Retinal pigment epithelial cell (primary cell): Measurements from ENCODE around the gene C2orf68.
"Not testable (repeated sequence)": the region's sequence is repeated elsewhere in the genome, so short reads cannot be mapped to it uniquely, and the experiment has no call there.

ENCODE experiments used
- DNase-seq: peaks from one replicate; pipeline ENCODE4 v3.0.0-alpha.2; 2010; ENCODE audit warnings: low read depth
- H3K4me3 ChIP-seq: 2 replicates; pipeline ENCODE4 v1.5.1; 2011; ENCODE audit warnings: mild to moderate bottlenecking, low read length, control low read depth, moderate library complexity
- TF ChIP-seq, protein P1 (sequence below): conservative IDR thresholded peaks from 2 replicates; pipeline ENCODE4 v1.5.1; 2011; ENCODE audit warnings: low read depth, low read length, control low read depth, inconsistent platforms

The C2orf68 gene

DNA sequence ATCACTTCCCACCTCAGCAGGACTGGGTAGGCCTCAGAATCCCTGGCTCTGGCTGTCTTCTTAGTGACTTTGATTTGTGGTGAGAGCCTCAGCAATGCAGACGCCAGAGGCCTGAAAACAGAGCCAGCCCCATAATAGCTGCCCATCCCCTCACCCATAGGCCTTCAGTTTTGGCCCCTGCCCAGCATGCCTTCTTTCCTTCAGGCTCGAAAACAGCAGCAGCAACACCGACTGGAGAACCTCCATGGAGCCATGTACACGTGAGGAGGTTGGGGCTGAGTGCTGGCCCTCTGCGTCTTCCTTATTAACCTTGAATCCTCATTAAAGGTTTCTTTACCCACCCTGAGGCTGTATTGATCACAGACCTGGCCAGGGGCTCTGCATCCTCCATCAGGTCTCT, 14.6 kb downstream of the C2orf68 start:
- DNase-seq: no peak
- no peak overlapping the region for H3K4me3 ChIP-seq
- TF ChIP-seq, protein P1, sequence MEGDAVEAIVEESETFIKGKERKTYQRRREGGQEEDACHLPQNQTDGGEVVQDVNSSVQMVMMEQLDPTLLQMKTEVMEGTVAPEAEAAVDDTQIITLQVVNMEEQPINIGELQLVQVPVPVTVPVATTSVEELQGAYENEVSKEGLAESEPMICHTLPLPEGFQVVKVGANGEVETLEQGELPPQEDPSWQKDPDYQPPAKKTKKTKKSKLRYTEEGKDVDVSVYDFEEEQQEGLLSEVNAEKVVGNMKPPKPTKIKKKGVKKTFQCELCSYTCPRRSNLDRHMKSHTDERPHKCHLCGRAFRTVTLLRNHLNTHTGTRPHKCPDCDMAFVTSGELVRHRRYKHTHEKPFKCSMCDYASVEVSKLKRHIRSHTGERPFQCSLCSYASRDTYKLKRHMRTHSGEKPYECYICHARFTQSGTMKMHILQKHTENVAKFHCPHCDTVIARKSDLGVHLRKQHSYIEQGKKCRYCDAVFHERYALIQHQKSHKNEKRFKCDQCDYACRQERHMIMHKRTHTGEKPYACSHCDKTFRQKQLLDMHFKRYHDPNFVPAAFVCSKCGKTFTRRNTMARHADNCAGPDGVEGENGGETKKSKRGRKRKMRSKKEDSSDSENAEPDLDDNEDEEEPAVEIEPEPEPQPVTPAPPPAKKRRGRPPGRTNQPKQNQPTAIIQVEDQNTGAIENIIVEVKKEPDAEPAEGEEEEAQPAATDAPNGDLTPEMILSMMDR: no peak

DNA sequence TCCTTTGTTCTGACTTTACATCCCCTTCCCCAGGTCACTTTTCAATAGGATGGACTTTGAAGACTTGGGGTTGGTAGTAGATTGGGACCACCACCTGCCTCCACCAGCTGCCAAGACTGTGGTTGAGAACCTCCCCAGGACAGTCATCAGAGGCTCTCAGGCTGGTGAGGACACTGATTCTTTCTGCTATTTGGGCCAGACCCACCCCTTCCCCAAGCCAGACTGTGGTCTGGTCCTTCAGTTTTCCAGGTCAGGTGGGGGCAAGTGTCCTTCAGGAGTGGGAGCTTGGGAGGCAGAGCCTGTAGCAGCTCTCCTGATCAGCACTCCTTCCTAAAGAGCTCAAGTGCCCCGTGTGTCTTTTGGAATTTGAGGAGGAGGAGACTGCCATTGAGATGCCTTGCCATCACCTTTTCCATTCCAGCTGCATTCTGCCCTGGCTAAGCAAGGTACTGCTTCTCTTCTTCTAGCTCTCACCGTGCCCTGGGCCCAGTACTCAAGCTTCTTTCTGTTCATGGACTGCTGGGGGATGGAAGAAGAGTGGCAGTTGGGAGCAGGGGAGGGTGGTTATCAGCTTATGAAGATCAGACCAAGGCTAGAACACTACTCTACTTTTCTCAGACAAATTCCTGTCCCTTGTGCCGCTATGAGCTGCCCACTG, 15.3 kb downstream of the C2orf68 start:
- TF ChIP-seq, protein P1: no peak
- peak overlapping the region; percentile 97 for H3K4me3 ChIP-seq
- no peak for DNase-seq

DNA sequence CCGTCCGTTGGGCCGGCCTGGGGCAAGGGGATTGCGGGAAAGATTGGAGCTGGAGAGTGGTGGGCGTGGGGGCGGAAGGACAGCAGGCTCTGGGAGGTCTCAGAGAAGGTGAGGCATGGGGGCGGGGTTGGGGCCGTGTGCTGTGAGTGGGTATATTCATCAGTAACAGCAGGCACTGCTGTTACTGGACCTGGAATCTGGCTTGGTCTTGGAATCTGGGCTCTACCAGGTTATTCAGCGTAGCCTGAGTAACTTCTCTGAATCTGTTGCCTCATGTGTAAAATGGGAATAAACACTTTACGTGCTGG, 15.9 kb downstream of the C2orf68 start:
- TF ChIP-seq, protein P1: no peak

DNA sequence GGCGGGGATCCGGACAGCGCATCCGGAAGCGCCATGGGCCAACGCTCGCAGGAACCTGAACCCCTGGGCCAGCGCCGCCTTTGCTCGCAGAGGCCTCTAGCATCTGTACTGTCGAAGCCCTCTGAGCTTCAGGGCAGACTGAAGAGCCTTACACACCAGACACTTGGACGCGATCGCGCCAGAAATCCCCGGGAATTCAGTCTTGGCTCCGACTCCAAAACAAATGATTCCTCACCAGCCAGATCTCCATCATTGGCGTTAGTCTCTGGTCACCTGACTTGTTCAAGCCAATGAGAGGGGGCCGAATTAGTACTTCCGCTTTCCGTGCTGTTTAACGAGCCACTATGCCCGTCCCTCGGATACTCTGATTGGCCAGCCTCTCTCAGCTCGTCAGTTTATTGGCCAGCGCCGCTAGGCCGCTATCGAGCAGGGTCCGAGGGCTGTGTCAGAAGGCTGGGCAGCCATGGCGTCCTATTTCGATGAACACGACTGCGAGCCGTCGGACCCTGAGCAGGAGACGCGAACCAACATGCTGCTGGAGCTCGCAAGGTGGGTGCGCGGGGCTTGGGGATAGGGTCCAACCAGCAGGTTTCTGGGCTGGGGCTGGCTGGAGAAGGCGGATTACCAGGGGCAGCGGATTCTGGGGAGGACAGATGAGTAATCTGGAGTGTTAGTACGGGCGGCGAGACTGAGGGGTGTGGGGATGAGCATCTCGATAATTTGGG, 16.4 kb downstream of the C2orf68 start, which contains the start of gene RNF181:
Gene RNF181 (plus strand): TSS at position 445 of the 725 bp plus-strand sequence. CDS start 19 bp downstream, at position 464.
- peak; percentile 97 for DNase-seq
- H3K4me3 ChIP-seq: peak within 1 kb of the TSS; percentile 97
- TF ChIP-seq, protein P1: no peak

More for the DNA sequence above, 15.9 kb downstream of the C2orf68 start:
- H3K4me3 ChIP-seq: peak overlapping the region; percentile 97
- DNase-seq: no peak

DNA sequence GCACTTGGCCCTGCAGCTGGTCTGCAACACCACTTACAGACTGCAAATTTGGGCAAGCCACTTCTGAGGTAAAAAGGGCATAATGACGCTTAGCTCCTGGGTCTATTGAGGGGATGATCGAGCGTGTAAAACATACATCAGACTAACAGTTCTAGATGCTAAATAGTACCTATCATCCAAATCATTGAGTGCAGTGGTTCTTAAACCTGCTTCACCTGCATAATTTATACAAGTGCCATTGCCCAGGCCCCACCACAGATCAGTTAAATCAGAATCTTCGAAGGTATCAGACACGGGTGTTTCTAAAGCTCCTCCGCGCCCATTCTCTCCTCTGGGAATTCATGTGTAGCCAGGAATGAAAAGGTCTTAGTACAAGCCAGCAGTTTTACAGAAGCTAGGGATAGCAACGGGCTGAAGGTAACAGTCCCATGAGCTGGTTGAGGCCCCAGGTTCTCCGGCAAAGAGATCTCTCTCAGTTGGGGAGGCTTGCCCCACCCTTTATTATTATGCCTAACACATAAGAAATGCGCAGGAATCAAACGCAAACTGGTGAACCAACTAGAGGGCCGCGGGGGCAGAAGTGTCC, 17.1 kb downstream of the C2orf68 start:
- H3K4me3 ChIP-seq: peak overlapping the region; percentile 97
- TF ChIP-seq, protein P1: no peak
- no peak for DNase-seq

DNA sequence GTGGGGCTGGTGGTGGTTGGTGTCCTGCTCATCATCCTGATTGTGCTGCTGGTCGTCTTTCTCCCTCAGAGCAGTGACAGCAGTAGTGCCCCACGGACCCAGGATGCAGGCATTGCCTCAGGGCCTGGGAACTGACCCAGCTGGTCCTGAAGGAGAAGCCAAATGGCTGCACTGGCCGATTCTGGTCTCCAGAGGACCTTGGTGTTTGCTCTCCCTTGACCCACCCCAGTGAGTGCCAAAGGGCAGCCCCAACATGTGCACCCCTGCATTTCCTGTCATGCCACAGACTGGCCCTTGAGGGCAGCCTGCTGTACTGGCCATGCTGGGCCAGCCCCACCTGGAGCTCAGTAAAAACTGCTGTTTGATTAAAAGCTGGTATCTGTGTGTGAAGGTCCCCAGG, 18.8 kb downstream of the C2orf68 start:
- H3K4me3 ChIP-seq: no peak overlapping the region
- TF ChIP-seq, protein P1: no peak
- DNase-seq: no peak

DNA sequence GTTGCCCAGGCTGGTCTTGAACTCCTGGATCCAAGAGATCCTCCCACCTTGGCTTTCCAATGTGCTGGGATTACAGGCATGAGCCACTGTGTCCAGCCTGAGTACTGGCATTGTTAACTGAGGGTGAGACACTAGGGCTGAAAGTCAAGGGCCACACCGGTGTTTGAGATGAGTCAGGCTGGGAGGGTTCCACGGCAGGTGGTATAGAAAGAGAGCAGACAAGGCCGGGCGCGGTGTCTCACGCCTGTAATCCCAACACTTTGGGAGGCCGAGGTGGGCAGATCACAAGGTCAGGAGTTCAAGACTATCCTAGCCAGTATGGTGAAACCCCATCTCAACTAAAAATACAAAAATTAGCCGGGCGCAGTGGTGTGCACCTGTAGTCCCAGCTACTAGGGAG, 19.6 kb downstream of the C2orf68 start:
- not testable (repeated sequence) for H3K4me3 ChIP-seq

More for the DNA sequence above, 19.6 kb downstream of the C2orf68 start:
- DNase-seq: not testable (repeated sequence)
